WERI-Rb-1 (cell line): ENCODE results near the gene TSPAN31.
"Not testable (repeated sequence)": the region's sequence is repeated elsewhere in the genome, so short reads cannot be mapped to it uniquely, and the experiment has no call there.

Experiments used
- DNase-seq: peaks from one replicate; pipeline ENCODE4 v3.0.0-alpha.2; 2020
- H3K27ac ChIP-seq: fragments of 250-450 bp; sonication (Bioruptor Pico); 2 replicates; pipeline ENCODE4 v1.5.1; 2020; ENCODE audit warnings: mild to moderate bottlenecking, moderate library complexity
- H3K27me3 ChIP-seq: fragments of 250-450 bp; sonication (Bioruptor Pico); 2 replicates; pipeline ENCODE4 v1.5.1; 2021; ENCODE audit warnings: mild to moderate bottlenecking, low read depth, moderate library complexity; ENCODE audit not compliant: insufficient read depth, severe bottlenecking
- H3K36me3 ChIP-seq: fragments of 250-450 bp; sonication (Bioruptor Pico); 2 replicates; pipeline ENCODE4 v1.5.1; 2020; ENCODE audit warnings: mild to moderate bottlenecking, moderate library complexity
- H3K4me3 ChIP-seq: 2 replicates; pipeline ENCODE4 v1.5.1; 2011; ENCODE audit warnings: low read depth, mild to moderate bottlenecking, control low read depth, low read length
- H3K9me3 ChIP-seq: fragments of 250-450 bp; sonication (Bioruptor Pico); 2 replicates; pipeline ENCODE4 v1.5.1; 2021; ENCODE audit warnings: mild to moderate bottlenecking, moderate library complexity; ENCODE audit not compliant: severe bottlenecking
- TF ChIP-seq, protein P1 (sequence below): IDR thresholded peaks from 2 replicates; pipeline ENCODE4 v1.5.1; 2011; ENCODE audit warnings: low read depth, mild to moderate bottlenecking, control low read depth, inconsistent platforms, low read length

Gene TSPAN31

DNA sequence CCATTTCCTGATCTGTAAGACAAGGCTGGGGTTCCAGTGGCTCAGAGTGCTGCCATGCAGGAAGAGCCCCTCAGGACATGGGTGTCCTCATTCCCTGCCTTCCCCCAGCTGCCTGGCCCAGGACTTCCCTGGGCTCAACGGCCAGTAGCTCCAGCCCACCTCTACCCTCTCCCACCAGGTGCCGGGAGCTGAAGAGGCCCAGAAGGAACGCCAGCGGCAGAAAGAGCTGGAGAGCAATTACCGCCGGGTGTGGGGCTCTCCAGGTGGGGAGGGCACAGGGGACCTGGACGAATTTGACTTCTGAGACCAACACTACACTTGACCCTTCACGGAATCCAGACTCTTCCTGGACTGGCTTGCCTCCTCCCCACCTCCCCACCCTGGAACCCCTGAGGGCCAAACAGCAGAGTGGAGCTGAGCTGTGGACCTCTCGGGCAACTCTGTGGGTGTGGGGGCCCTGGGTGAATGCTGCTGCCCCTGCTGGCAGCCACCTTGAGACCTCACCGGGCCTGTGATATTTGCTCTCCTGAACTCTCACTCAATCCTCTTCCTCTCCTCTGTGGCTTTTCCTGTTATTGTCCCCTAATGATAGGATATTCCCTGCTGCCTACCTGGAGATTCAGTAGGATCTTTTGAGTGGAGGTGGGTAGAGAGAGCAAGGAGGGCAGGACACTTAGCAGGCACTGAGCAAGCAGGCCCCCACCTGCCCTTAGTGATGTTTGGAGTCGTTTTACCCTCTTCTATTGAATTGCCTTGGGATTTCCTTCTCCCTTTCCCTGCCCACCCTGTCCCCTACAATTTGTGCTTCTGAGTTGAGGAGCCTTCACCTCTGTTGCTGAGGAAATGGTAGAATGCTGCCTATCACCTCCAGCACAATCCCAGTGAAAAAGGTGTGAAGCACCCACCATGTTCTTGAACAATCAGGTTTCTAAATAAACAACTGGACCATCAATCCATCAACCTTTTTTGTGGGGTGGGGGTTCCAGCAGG is 23.9 kb upstream of the TSPAN31 start:
- Histone ChIP-seq H3K27me3 (no peaks in the 10 kb centered on the region), H3K9me3 (no peaks in the 10 kb centered on the region), H3K4me3 (no peak overlapping the region), H3K27ac (no peak overlapping the region), H3K36me3 (peaks cover 43% of the 10 kb centered on the region)
- DNase-seq: no peak
- TF ChIP-seq, protein P1, sequence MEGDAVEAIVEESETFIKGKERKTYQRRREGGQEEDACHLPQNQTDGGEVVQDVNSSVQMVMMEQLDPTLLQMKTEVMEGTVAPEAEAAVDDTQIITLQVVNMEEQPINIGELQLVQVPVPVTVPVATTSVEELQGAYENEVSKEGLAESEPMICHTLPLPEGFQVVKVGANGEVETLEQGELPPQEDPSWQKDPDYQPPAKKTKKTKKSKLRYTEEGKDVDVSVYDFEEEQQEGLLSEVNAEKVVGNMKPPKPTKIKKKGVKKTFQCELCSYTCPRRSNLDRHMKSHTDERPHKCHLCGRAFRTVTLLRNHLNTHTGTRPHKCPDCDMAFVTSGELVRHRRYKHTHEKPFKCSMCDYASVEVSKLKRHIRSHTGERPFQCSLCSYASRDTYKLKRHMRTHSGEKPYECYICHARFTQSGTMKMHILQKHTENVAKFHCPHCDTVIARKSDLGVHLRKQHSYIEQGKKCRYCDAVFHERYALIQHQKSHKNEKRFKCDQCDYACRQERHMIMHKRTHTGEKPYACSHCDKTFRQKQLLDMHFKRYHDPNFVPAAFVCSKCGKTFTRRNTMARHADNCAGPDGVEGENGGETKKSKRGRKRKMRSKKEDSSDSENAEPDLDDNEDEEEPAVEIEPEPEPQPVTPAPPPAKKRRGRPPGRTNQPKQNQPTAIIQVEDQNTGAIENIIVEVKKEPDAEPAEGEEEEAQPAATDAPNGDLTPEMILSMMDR: no peak

DNA sequence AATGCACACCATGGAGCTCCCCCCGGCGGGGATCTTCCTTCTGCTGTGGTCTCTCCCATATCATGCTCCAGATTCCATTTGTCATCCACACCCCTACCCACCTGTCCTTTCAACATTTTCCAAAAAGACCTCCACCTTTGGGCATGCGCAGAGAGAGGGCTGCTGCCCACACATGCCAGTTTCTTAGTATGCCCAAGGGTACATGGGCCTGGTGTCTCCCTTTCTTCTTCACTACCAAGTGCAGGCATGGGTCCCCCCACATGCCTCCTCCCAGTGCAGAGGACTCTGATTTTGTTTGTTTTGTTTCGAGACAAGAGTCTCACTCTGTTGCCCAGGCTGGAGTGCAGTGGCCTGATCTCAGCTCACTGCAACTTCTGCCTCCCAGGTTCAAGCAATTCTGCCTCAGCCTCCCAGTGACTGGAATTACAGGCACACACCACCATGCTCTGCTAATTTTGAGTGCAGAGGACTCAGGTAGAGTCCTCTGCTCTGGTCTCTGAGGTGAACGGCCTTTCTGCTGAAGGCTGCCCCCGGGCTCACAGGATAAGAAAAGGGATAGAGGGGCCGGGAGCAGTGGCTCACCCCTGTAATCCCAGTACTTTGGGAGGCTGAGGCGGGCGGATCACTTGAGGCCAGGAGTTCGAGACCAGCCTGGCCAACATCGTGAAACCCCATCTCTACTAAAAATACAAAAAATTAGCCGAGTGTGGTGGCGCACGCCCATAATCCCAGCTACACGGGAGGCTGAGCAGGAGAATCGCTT is 22.8 kb upstream of the TSPAN31 start:
- peaks cover 35% of the 10 kb centered on the region for H3K36me3 ChIP-seq
- DNase-seq, H3K4me3 ChIP-seq, H3K9me3 ChIP-seq, H3K27ac ChIP-seq, H3K27me3 ChIP-seq: not testable (repeated sequence)

DNA sequence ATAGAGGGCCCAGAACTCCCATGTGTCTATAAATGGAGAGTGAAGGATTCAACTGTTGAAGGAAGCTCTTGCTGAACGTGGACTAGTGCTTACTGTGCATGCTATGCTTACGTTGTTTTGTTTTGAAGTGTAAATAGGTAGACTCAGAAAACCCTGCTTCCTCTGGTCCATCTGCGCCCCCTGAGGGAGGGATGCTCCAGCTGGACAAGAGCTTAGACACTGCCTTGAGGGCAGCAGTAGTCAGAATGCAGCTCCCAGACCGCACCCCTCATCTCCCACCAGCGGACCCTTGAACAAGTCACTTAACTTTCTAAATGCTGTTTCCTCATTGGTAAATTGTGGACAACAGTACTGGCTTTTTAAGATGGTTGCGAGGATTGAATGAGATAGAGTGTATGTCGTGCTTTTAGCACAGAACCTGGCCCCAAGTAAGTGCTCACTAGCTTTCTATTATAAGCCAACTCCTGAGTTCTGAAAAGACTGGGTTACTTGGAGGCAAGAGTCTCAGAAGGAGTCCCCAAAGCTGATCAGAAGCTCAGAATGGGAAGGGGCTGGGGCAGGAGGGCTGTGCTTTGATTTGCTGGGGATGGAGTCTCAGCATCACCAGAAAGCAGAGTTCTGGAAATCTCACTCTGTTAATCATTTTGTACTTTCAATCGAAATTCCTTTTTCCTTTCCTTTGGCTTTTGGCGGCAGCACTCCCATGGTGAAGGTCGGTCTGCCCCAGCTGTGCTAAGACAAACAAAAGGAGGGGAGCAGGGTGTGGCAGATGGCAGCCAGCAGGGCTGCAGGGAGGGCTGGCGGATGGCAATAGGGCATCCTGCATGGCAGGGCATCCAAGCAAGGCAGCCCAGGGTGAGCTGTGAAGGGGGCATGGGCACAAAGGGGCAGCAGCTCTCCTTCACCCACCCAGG is 21.9 kb upstream of the TSPAN31 start:
- Histone ChIP-seq H3K27me3 (no peaks in the 10 kb centered on the region), H3K9me3 (no peaks in the 10 kb centered on the region), H3K4me3 (no peak overlapping the region), H3K36me3 (peaks cover 36% of the 10 kb centered on the region), H3K27ac (no peak overlapping the region)
- TF ChIP-seq, protein P1: no peak
- no peak for DNase-seq

DNA sequence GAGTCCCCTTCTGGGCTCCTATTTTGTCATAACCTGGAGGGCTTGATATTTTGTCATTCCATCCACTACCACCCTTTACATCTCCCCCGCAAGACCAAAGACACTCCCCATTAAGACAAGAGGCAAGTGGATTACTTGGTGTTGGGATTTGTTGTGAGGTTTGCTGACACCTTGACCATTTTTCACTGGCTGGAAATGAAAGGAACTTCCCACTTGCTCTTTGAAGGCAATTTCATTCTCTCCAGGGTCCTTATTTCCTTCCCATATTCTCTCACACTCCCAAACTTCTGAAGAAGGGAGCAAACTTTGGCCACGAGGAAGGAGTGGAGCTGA is 21.2 kb upstream of the TSPAN31 start:
- Histone ChIP-seq H3K27me3 (no peaks in the 10 kb centered on the region), H3K9me3 (no peaks in the 10 kb centered on the region), H3K36me3 (peaks cover 30% of the 10 kb centered on the region), H3K27ac (no peak overlapping the region), H3K4me3 (no peak overlapping the region)
- no peak for DNase-seq
- TF ChIP-seq, protein P1: no peak

DNA sequence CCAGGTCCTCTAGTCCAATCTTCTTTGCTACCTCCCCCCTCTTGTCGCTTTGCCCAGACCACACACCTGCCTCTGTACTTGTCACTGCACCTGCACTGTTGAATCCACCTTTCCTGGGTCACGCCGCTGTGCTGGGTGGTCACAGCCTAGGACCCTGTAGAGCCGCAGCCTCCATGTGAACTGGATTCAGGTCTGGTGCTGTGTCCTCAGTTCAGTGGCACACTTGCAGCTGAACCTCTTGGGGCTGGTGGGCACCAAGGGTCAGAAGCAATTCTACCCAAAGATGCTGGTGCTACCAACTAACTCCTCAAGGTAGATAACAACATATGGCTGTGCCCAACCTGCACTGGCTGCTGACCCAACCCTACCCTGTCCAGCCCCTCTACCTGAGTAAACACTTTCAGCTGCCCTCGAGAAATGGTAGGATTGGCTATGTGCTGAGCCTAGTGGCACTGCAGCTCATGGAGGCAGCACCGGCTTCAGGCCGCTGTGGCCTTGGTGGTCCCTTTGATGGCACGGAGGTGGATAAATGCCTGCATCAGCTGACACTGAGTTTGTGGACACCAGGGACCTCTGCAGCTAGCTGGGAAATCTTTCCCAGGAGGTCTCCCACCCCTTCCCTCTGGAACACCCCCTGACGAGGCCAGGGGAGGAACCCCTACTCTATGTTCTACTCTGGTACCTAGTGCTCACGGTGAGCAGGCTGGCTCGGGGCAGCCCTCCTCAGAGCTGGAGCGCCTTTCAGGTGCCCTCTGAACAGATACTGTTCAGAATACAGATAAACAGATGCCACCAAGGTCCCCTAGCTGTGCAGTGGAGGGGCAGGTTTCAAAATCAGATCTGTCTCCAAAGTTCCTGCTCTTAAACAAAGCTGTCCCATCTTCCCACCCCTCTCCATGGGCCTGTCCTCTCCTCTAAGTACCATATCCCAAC is 20.6 kb upstream of the TSPAN31 start:
- no peak overlapping the region for H3K4me3 ChIP-seq
- H3K27ac ChIP-seq: no peak overlapping the region
- TF ChIP-seq, protein P1: no peak
- peaks cover 24% of the 10 kb centered on the region for H3K36me3 ChIP-seq
- H3K9me3 ChIP-seq: no peaks in the 10 kb centered on the region
- DNase-seq: no peak
- H3K27me3 ChIP-seq: no peaks in the 10 kb centered on the region
